GM10248 (cell line): ENCODE measurements around the gene SLC6A1.

ENCODE experiments used
- CTCF ChIA-PET: fragments of 300-600 bp; sonication (Branson Sonifier 250); formaldehyde crosslinking; extraction: SDS; loops from one replicate; lab custom pipeline; 2021; ENCODE audit warnings: antibody characterized with exemption; lab: Yijun Ruan, JAX
- POLR2A ChIA-PET: fragments of 350-650 bp; sonication (Branson Sonifier 250); formaldehyde crosslinking; extraction: SDS; loops from one replicate; lab custom pipeline; 2020; ENCODE audit warnings: antibody characterized with exemption; lab: Yijun Ruan, JAX
- DNase-seq: peaks from one replicate; pipeline ENCODE4 v3.0.0; 2012; ENCODE audit errors: extremely low spot score
- CTCF ChIP-seq: IDR thresholded peaks from 2 replicates; pipeline ENCODE4 v1.5.1; 2012; ENCODE audit warnings: mild to moderate bottlenecking, low read depth; ENCODE audit errors: extremely low read depth, missing control alignments, control extremely low read depth

SLC6A1 gene

GRCh38 chr3:11053926-11054503, 61.5 kb downstream of the SLC6A1 start:
- CTCF ChIA-PET = interaction anchor here (0.7 to 0.9 kb wide), 2 partner anchors 13 to 108 kb away, joined by 3 read pairs; no protein-coding TSS in a partner anchor
- POLR2A ChIA-PET = no interaction called here
- TF ChIP-seq CTCF = no peak
- DNase-seq = no peak

GRCh38 chr3:11054739-11055438, 62.3 kb downstream of the SLC6A1 start:
- DNase-seq = no peak
- CTCF ChIA-PET = interaction anchor here (0.9 to 1.5 kb wide), 2 partner anchors 14 to 109 kb away, joined by 3 to 4 read pairs; no protein-coding TSS in a partner anchor
- no peak for TF ChIP-seq CTCF
- POLR2A ChIA-PET = no interaction called here

GRCh38 chr3:11055496-11055895, 62.9 kb downstream of the SLC6A1 start:
- no peak for TF ChIP-seq CTCF
- ChIA-PET CTCF (interaction anchor here (1.5 kb wide), 1 partner anchor 109 kb away, joined by 4 read pairs; no protein-coding TSS in a partner anchor), POLR2A (no interaction called here)
- DNase-seq = no peak

GRCh38 chr3:11056531-11057050, 64.0 kb downstream of the SLC6A1 start:
- no peak for DNase-seq
- ChIA-PET CTCF (interaction anchor here (0.6 kb wide), 1 partner anchor 111 kb away, joined by 3 read pairs; no protein-coding TSS in a partner anchor), POLR2A (no interaction called here)
- TF ChIP-seq CTCF = no peak

GRCh38 chr3:11057655-11058054, 65.1 kb downstream of the SLC6A1 start:
- ChIA-PET POLR2A (no interaction called here), CTCF (no interaction called here)
- DNase-seq = no peak
- no peak for TF ChIP-seq CTCF

- TF ChIP-seq CTCF = peak; percentile 63
- DNase-seq = peak; percentile 57
- CTCF ChIA-PET = interaction anchor here (1.0 to 2.7 kb wide), 18 partner anchors 8 to 598 kb away, joined by 3 to 24 read pairs (median 4); no protein-coding TSS in a partner anchor
- POLR2A ChIA-PET = no interaction called here
These were observed 66.7 kb downstream of the SLC6A1 start for GRCh38 chr3:11059090-11059798.
